ENCODE measurements around the gene TMPRSS6. TPM values are rescaled to one million over a fixed set of nuclear protein-coding genes. Genes with fewer than 3 reads are reported as not detected.

The TMPRSS6 gene
- total RNA-seq, 1 experiment from 2014 or later = 0.39 TPM

GRCh38 chr22:37080438-37080837 lies 29.1 kb downstream of the TMPRSS6 start:
- no peak overlapping the region for H3K4me2 ChIP-seq (ENCODE audit: low read length)
- POLR2A ChIA-PET = no interaction called here
- TF ChIP-seq EZH2 (IDR thresholded peaks at IDR 0.05) (no peak), SIN3A (IDR thresholded peaks at IDR 0.05; ENCODE audit: low read depth) (no peak), ATF3 (IDR thresholded peaks at IDR 0.05) (no peak), ELF1 (IDR thresholded peaks at IDR 0.05; ENCODE audit: borderline replicate concordance, low read depth) (no peak), ZNF274 (IDR thresholded peaks at IDR 0.05; ENCODE audit: low read depth, low read length) (no peak), CEBPB (IDR thresholded peaks at IDR 0.05; ENCODE audit: low read depth) (no peak), SP1 (IDR thresholded peaks at IDR 0.05; ENCODE audit: low read depth) (no peak), EGR1 (IDR thresholded peaks at IDR 0.05; ENCODE audit: low read depth) (no peak), CBX3 (IDR thresholded peaks at IDR 0.05; ENCODE audit: low read depth) (no peak), CTCF (IDR thresholded peaks at IDR 0.05 in 2 of 3, conservative IDR thresholded peaks at IDR 0.05 in 1 of 3; ENCODE audit: borderline replicate concordance in 1 of 3, insufficient read depth in 1 of 3, low read depth in 2 of 3, low read length in 2 of 3) (no peak), REST (IDR thresholded peaks at IDR 0.05; ENCODE audit: low read depth) (no peak), RAD21 (IDR thresholded peaks at IDR 0.05; ENCODE audit: low read depth) (no peak), FOSL1 (IDR thresholded peaks at IDR 0.05; ENCODE audit: low read depth) (no peak), SRF (IDR thresholded peaks at IDR 0.05; ENCODE audit: low read depth) (no peak), MAX (IDR thresholded peaks at IDR 0.05) (no peak), ZFX (IDR thresholded peaks at IDR 0.05) (no peak), TCF7L2 (IDR thresholded peaks at IDR 0.05; ENCODE audit: borderline replicate concordance, extremely low read depth, insufficient read depth, insufficient read length) (no peak)
- H3K9me2 ChIP-seq (ENCODE audit: insufficient read depth) = no peaks in the 10 kb centered on the region
- no peak for ATAC-seq
- H3K79me2 ChIP-seq (ENCODE audit: insufficient read depth, low read length) = no peaks in the 10 kb centered on the region
- intact Hi-C loops (cut with micrococcal nuclease) = no loop called here
- H3K9ac ChIP-seq (ENCODE audit: low read length) = no peak overlapping the region
- no peak overlapping the region for H2AFZ ChIP-seq (ENCODE audit: low read depth, low read length, poor library complexity, severe bottlenecking)
- H3K4me1 ChIP-seq (ENCODE audit: control insufficient read depth in 1 of 2, insufficient read depth in 2 of 2, low read length in 2 of 2) = peaks cover 0 to 5% of the 10 kb centered on the region in 2 experiments; a peak in 2 of 4 replicates
- RAD21 ChIA-PET (ENCODE audit: low non-redundant PET in 1 of 2, low total read pairs in 2 of 2, uncharacterized antibody in 2 of 2, unreplicated experiment in 2 of 2) = no interaction called here
- no peaks in the 10 kb centered on the region for H3K9me3 ChIP-seq (ENCODE audit: control insufficient read depth in 1 of 2, insufficient read depth in 1 of 2, low read depth in 1 of 2, low read length in 2 of 2)
- H3K27me3 ChIP-seq (ENCODE audit: insufficient read depth, low read length) = peaks cover 15% of the 10 kb centered on the region
- no TSS peak for BruUV-seq (replicated peaks)
- CTCF ChIA-PET = no interaction called here
- no peak overlapping the region for H3K27ac ChIP-seq (ENCODE audit: low read depth, low read length)
- no peaks in the 10 kb centered on the region for H4K20me1 ChIP-seq (ENCODE audit: insufficient read depth)
- no peak for DNase-seq (ENCODE audit: low read depth, low spot score)
- H3K4me3 ChIP-seq (replicated peaks in 1 of 2; ENCODE audit: low read depth in 1 of 2, low read length in 2 of 2) = no peak overlapping the region
- no peaks in the 10 kb centered on the region for H3K36me3 ChIP-seq (ENCODE audit: control insufficient read depth in 1 of 2, insufficient read depth in 2 of 2, low read length in 2 of 2)

Measured in HCT116 (cell line).